LNCAP (cell line): Measurements from ENCODE around the gene POLN.

Source experiments
- CTCF ChIP-seq: fragments of 450-650 bp; IDR thresholded peaks from 2 replicates; pipeline ENCODE4 v1.5.1; 2017; ENCODE audit warnings: mild to moderate bottlenecking

POLN gene

GRCh38 chr4:2073808-2074481 lies 168.0 kb downstream of the POLN start:
- TF ChIP-seq CTCF = no peak

- no peak for TF ChIP-seq CTCF
Measured at GRCh38 chr4:2072971-2073807, 168.7 kb downstream of the POLN start.

GRCh38 chr4:2071912-2072867 lies 169.7 kb downstream of the POLN start:
- TF ChIP-seq CTCF = no peak

GRCh38 chr4:2071252-2071911 lies 170.5 kb downstream of the POLN start:
- TF ChIP-seq CTCF = no peak

- TF ChIP-seq CTCF = no peak
Measured at GRCh38 chr4:2070421-2071251, 171.3 kb downstream of the POLN start.

- TF ChIP-seq CTCF = no peak
Measured at GRCh38 chr4:2069986-2070385, 171.9 kb downstream of the POLN start.
